ENCODE data around the gene CDKAL1. TPM values are rescaled to one million over a fixed set of nuclear protein-coding genes. Genes with fewer than 3 reads are reported as not detected.

Gene CDKAL1
- total and polyA plus RNA-seq, 10 of the 15 experiments (the other 5 are each of a cell fraction or from before 2014, with no cell fraction given), result 10.7 to 26.9 (median 17.3) TPM

- TF ChIP-seq KLF5 (IDR thresholded peaks at IDR 0.05; ENCODE audit: partially characterized antibody) (no peak), KDM1A (IDR thresholded peaks at IDR 0.05; ENCODE audit: borderline replicate concordance) (no peak), ZBTB40 (IDR thresholded peaks at IDR 0.05; ENCODE audit: borderline replicate concordance) (no peak; the same call in 1 of the 2 replicates), IKZF1 (conservative IDR thresholded peaks at IDR 0.05) (peak; percentile 78), RELA (IDR thresholded peaks at IDR 0.05; ENCODE audit: borderline replicate concordance, partially characterized antibody) (peak; percentile 53), EGR1 (IDR thresholded peaks at IDR 0.05; ENCODE audit: borderline replicate concordance in 1 of 2, low read depth in 2 of 2, low read length in 2 of 2) (no peak), PML (IDR thresholded peaks at IDR 0.05; ENCODE audit: low read length) (peak; percentile 79; the same call in 1 of the 2 replicates), TCF7 (IDR thresholded peaks at IDR 0.05; ENCODE audit: borderline replicate concordance) (no peak), NFYB (IDR thresholded peaks at IDR 0.05; ENCODE audit: insufficient read depth, low read depth, low read length) (no peak), CHD1 (IDR thresholded peaks at IDR 0.05; ENCODE audit: low read depth, low read length) (no peak), NKRF (conservative IDR thresholded peaks at IDR 0.05) (no peak; the same call in 1 of the 2 replicates), CBFB (IDR thresholded peaks at IDR 0.05; ENCODE audit: low read depth) (peak; percentile 65; the same call in 1 of the 2 replicates), MEF2A (IDR thresholded peaks at IDR 0.05; ENCODE audit: insufficient read depth, low read depth, low read length) (0 out of 2 replicates have a peak, but pooled peaks have one; percentile 48), ZBED1 (IDR thresholded peaks at IDR 0.05; ENCODE audit: borderline replicate concordance) (no peak), PKNOX1 (IDR thresholded peaks at IDR 0.05) (peak; percentile 46; the same call in 1 of the 2 replicates), LARP7 (IDR thresholded peaks at IDR 0.05) (no peak), ZNF592 (IDR thresholded peaks at IDR 0.05) (no peak), SREBF1 (IDR thresholded peaks at IDR 0.05; ENCODE audit: low read length) (no peak)
Observed at GRCh38 chr6:20534295-20535262, at the start of gene CDKAL1 (continued).
